Motor neuron (in vitro differentiated cells): ENCODE measurements around the gene CCDC88C. TPM values are rescaled to one million over a fixed set of nuclear protein-coding genes. Genes with fewer than 3 reads are reported as not detected.

Experiments used
- ATAC-seq, 8 experiments: fragments of 200-7000 bp; cut with Tn5 transposase; replicated peaks in 6 of 8; 2 replicates each; pipeline ENCODE4 v1.8.0; 2021; ENCODE audit warnings: mild to moderate bottlenecking in 8 of 8, moderate library complexity in 8 of 8
- H3K27ac ChIP-seq, 2 donors: fragments of 250-450 bp; sonication (Bioruptor Pico); 2 replicates each; pipeline ENCODE4 v1.9.0; 2021; ENCODE audit warnings: antibody characterized with exemption in 2 of 2, mild to moderate bottlenecking in 2 of 2, moderate library complexity in 1 of 2
- H3K4me1 ChIP-seq, 2 donors: fragments of 250-450 bp; sonication (Bioruptor Pico); replicated peaks in 1 of 2; 2 replicates each; pipeline ENCODE4 v1.6.1; 2021; ENCODE audit warnings: antibody characterized with exemption in 2 of 2, mild to moderate bottlenecking in 2 of 2, moderate library complexity in 1 of 2
- H3K4me3 ChIP-seq, 5 donors: fragments of 250-450 bp; sonication (Bioruptor Pico); 2 replicates each; pipeline ENCODE4 v1.9.0; 2021; ENCODE audit warnings: antibody characterized with exemption in 5 of 5, mild to moderate bottlenecking in 5 of 5, moderate library complexity in 4 of 5
- WGBS, 10 experiments: fragments of 450-650 bp; shearing (Covaris generic); methylation state at CpG; one replicate each; pipeline ENCODE4 v1.0.0; 2022; 5-methylcytosine and 5-hydroxymethylcytosine counted together
- in situ Hi-C, 9 experiments: fragments of 400-800 bp; cut with MboI; loops; one replicate each; pipeline ENCODE4 v1.15.0; 2021; ENCODE audit warnings: low sequenced_read_pairs in 9 of 9, low pct_unique_long_range_greater_than_20kb in 2 of 9; ENCODE audit not compliant: unreplicated experiment in 9 of 9
- total RNA-seq, 8 experiments: library from RNA; unstranded; fragments of 300-600 nt; gene quantifications; 2 replicates each; pipeline versions ENCODE4 v1.2.3 to v1.2.4, GENCODE V29; 2022

CCDC88C gene
- total RNA-seq, 8 experiments from 2014 or later = 2.6 to 25.2 (median 10.5) TPM

DNA sequence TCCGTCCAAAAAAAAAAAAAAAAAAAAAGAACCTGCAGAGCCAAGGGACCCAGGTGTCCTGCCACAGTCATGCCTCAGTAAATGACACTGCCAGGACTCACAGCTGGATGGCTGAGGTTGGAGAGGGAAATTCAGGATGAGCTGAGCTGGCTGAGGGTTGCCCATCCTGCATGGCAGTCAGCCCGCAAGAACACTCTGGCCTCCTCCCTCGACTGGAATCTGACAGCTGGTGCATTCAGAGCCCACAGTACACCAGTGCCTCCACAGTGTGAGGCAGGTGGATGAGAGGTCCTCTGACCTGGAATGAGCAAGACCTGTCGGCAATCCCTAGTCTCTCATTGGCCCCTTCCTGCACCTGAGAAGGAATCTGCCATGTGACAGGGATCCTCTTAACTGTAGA, 98.7 kb downstream of the CCDC88C start:
- Histone ChIP-seq H3K4me3 (no peak overlapping the region), H3K4me1 (peaks cover 2 to 6% of the 10 kb centered on the region in 2 donors), H3K27ac (no peak overlapping the region)
- in situ Hi-C loops = loop anchor here in 1 of 9 experiments (25.0 kb wide), 1 partner anchor 93 kb away; the partner anchor contains the start of gene CCDC88C
- no peak for ATAC-seq
- 14 to 83% (median 40%) methylated on average over 1 to 2 of the region's 4 CpGs; no CpG with 5 or more reads in 5 of the 10 experiments for WGBS, 10 experiments

GRCh38 chr14:91317381-91318308, 100.0 kb downstream of the CCDC88C start:
- H3K4me1 ChIP-seq = no peaks in the 10 kb centered on the region
- H3K4me3 ChIP-seq = no peak overlapping the region
- no peak overlapping the region for H3K27ac ChIP-seq
- in situ Hi-C loops = loop anchor here in 1 of 9 experiments (25.0 kb wide), 1 partner anchor 95 kb away; the partner anchor contains the start of gene CCDC88C
- WGBS, 10 experiments = 7 to 92% (median 39%) methylated on average over 2 to 6 of the region's 21 CpGs; no CpG with 5 or more reads in 5 of the 10 experiments
- ATAC-seq = peak in 5 of 8 experiments; percentile 30 to 96 (median 91)

- H3K27ac ChIP-seq = no peak overlapping the region
- no peak overlapping the region for H3K4me3 ChIP-seq
- no peak for ATAC-seq
- in situ Hi-C loops = loop anchor here in 1 of 9 experiments (25.0 kb wide), 1 partner anchor 96 kb away; the partner anchor contains the start of gene CCDC88C
- no peaks in the 10 kb centered on the region for H3K4me1 ChIP-seq
- 88 to 100% (median 100%) methylated on average over 1 to 2 of the region's 2 CpGs; no CpG with 5 or more reads in 6 of the 10 experiments for WGBS, 10 experiments
Measured at GRCh38 chr14:91316761-91317160, 100.9 kb downstream of the CCDC88C start.

DNA sequence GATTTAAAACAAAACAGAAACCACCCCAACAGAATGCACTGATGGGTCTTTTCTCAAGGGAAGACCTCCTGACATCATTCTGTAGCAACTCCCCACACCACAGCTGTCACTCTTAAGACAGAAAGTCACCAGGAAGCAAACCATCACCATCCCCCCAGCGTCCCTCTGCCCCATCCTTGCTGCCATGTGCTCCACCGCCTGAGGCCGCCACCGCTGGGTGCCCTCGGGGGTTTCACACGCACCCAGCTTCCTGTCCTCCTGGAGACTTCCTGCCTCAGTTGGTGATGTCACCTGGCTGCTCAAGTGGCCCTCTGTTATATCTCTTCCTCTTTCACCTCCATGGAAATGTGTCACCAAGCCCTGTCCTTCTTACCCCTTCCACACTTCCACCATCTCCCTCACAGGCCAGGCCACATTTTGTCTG, 101.8 kb downstream of the CCDC88C start:
- in situ Hi-C loops = loop anchor here in 1 of 9 experiments (25.0 kb wide), 1 partner anchor 96 kb away; the partner anchor contains the start of gene CCDC88C
- WGBS, 10 experiments = 77 to 100% (median 82%) methylated on average over 1 to 4 of the region's 6 CpGs; no CpG with 5 or more reads in 5 of the 10 experiments
- H3K4me1 ChIP-seq = no peaks in the 10 kb centered on the region
- no peak for ATAC-seq
- H3K4me3 ChIP-seq = no peak overlapping the region
- H3K27ac ChIP-seq = no peak overlapping the region

DNA sequence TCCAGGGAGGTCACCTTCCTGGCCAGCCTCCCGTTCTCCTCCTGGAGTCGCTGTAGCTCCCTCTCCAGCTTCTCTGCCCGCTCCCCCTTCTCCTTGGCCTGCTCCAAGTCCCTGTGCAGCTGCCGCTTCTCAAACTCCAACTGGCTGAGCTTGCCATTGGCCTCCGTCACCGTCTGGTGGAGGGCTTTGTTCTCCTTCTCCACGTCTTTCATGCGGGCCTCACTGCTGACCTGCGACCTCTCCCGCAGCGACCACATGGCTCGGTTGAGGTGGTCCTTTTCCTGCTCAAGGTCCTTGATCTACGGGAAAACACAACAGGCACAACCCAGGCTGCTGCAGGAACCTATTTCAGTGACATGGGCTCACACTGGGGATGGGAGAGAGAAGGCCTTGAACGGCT, 103.8 kb downstream of the CCDC88C start:
- in situ Hi-C loops = loop anchor here in 1 of 9 experiments (25.0 kb wide), 1 partner anchor 98 kb away; the partner anchor contains the start of gene CCDC88C
- Histone ChIP-seq H3K27ac (no peak overlapping the region), H3K4me1 (no peaks in the 10 kb centered on the region), H3K4me3 (no peak overlapping the region)
- ATAC-seq = no peak
- WGBS, 10 experiments = 55 to 100% (median 97%) methylated on average over 1 to 3 of the region's 14 CpGs; no CpG with 5 or more reads in 6 of the 10 experiments

DNA sequence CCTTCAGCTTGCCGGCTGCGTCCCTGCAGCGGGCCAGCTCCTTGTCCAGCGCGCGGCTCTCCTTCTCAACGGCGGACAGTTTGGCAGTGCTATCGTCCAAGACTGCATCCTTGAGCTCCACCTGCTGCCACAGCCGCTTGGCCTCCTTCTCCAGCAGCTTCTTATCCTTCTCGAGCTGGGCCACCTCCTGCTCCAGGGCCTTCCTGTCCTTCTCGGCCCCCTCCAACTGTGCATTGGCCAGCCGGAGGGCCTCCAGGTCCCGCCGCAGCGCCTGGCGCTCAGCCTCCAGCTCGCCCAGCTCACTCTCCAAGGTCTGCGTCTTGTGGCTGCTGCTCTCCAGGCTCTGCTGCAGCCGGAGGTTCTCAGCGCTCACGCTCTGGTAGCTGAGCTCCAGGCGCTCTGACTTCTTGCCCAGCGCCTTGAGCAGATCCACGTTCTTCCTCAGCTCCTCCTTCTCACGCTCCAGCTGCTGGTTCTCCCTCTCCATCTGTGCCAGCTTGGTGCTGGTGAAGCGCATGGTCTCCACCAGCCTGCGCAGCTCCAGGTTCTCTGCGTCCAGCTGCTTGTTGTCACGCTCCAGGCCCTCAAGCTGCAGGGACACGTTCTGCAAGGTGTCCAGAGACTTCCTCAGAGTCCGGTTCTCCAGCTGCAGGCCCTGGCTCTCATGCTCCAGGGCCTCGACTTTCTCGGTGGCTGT, 104.3 kb downstream of the CCDC88C start:
- Histone ChIP-seq H3K4me3 (no peak overlapping the region), H3K4me1 (no peaks in the 10 kb centered on the region), H3K27ac (no peak overlapping the region)
- WGBS, 10 experiments = 93 to 100% (median 100%) methylated on average over 1 to 15 of the region's 34 CpGs; no CpG with 5 or more reads in 3 of the 10 experiments
- in situ Hi-C loops = loop anchor here in 1 of 9 experiments (25.0 kb wide), 1 partner anchor 99 kb away; the partner anchor contains the start of gene CCDC88C
- ATAC-seq = no peak

GRCh38 chr14:91311284-91311662, 106.3 kb downstream of the CCDC88C start:
- in situ Hi-C loops = loop anchor here in 1 of 9 experiments (25.0 kb wide), 1 partner anchor 101 kb away; the partner anchor contains the start of gene CCDC88C
- WGBS, 10 experiments = 67 to 100% (median 84%) methylated on average over 1 to 4 of the region's 5 CpGs; no CpG with 5 or more reads in 2 of the 10 experiments
- Histone ChIP-seq H3K4me3 (no peak overlapping the region), H3K4me1 (no peaks in the 10 kb centered on the region), H3K27ac (no peak overlapping the region)
- ATAC-seq = peak in 3 of 8 experiments; percentile 54 to 63 (median 59)

GRCh38 chr14:91310606-91311283, 106.9 kb downstream of the CCDC88C start:
- no peak for ATAC-seq
- in situ Hi-C loops = loop anchor here in 1 of 9 experiments (25.0 kb wide), 1 partner anchor 102 kb away; the partner anchor contains the start of gene CCDC88C
- Histone ChIP-seq H3K4me3 (no peak overlapping the region), H3K27ac (no peak overlapping the region), H3K4me1 (no peaks in the 10 kb centered on the region)
- 64 to 100% (median 87%) methylated on average over 1 to 16 of the region's 16 CpGs; no CpG with 5 or more reads in 2 of the 10 experiments for WGBS, 10 experiments

- 0 to 100% (median 84%) methylated on average over 1 to 6 of the region's 15 CpGs; no CpG with 5 or more reads in 4 of the 10 experiments for WGBS, 10 experiments
- in situ Hi-C loops = loop anchor here in 1 of 9 experiments (25.0 kb wide), 1 partner anchor 102 kb away; the partner anchor contains the start of gene CCDC88C
- Histone ChIP-seq H3K4me3 (no peak overlapping the region), H3K27ac (no peak overlapping the region), H3K4me1 (no peaks in the 10 kb centered on the region)
- no peak for ATAC-seq
Measured at GRCh38 chr14:91309756-91310280, 107.8 kb downstream of the CCDC88C start.

GRCh38 chr14:91308337-91308736, 109.3 kb downstream of the CCDC88C start:
- in situ Hi-C loops = loop anchor here in 1 of 9 experiments (25.0 kb wide), 1 partner anchor 104 kb away; the partner anchor contains the start of gene CCDC88C
- WGBS, 10 experiments = 73 to 100% (median 83%) methylated on average over 1 to 8 of the region's 8 CpGs; no CpG with 5 or more reads in 1 of the 10 experiments
- no peak for ATAC-seq

GRCh38 chr14:91307652-91308051, 110.0 kb downstream of the CCDC88C start:
- Histone ChIP-seq H3K4me3 (no peak overlapping the region), H3K27ac (no peak overlapping the region), H3K4me1 (peaks cover 0 to 6% of the 10 kb centered on the region in 2 donors)
- in situ Hi-C loops = loop anchor here in 1 of 9 experiments (25.0 kb wide), 1 partner anchor 105 kb away; the partner anchor contains the start of gene CCDC88C
- ATAC-seq = no peak
- WGBS, 10 experiments = 31 to 100% (median 92%) methylated on average over 2 to 6 of the region's 7 CpGs; no CpG with 5 or more reads in 5 of the 10 experiments

More at GRCh38 chr14:91308337-91308736, 109.3 kb downstream of the CCDC88C start:
- Histone ChIP-seq H3K4me1 (peaks cover 0 to 2% of the 10 kb centered on the region in 2 donors), H3K27ac (no peak overlapping the region), H3K4me3 (no peak overlapping the region)
